H1 (cell line): ENCODE measurements around the gene RAB25. TPM values are rescaled to one million over a fixed set of nuclear protein-coding genes. Genes with fewer than 3 reads are reported as not detected.

Experiments used
- CBX8 ChIP-seq: fragments of 300-800, 300-1000 bp; sonication (generic); IDR thresholded peaks from 2 replicates; pipeline ENCODE4 v1.7.1; 2016; ENCODE audit warnings: low read depth, low read length, borderline replicate concordance
- CHD1 ChIP-seq: IDR thresholded peaks from 2 replicates; pipeline ENCODE4 v1.6.1; 2012; ENCODE audit warnings: low read depth, low read length, improper control_type of control experiment
- CHD7 ChIP-seq: fragments of 300-600 bp; sonication (generic); IDR thresholded peaks from 2 replicates; pipeline ENCODE4 v1.7.1; 2012; ENCODE audit warnings: low read length, moderate library complexity, mild to moderate bottlenecking, inconsistent platforms; ENCODE audit not compliant: insufficient replicate concordance
- HDAC6 ChIP-seq: IDR thresholded peaks from one replicate; pipeline ENCODE4 v1.7.1; 2012; ENCODE audit warnings: low read depth, mild to moderate bottlenecking, inconsistent platforms, low read length, moderate library complexity
- JUN ChIP-seq: IDR thresholded peaks from 2 replicates; pipeline ENCODE4 v1.6.1; 2011; ENCODE audit warnings: low read depth, mild to moderate bottlenecking, improper control_type of control experiment, low read length
- JUND ChIP-seq: IDR thresholded peaks from 2 replicates; pipeline ENCODE4 v1.6.1; 2011; ENCODE audit warnings: mild to moderate bottlenecking, improper control_type of control experiment, low read length
- KDM4A ChIP-seq: IDR thresholded peaks from one replicate; pipeline ENCODE4 v1.7.1; 2012; ENCODE audit warnings: low read depth, mild to moderate bottlenecking, moderate library complexity, low read length, inconsistent platforms; ENCODE audit not compliant: severe bottlenecking
- NANOG ChIP-seq: IDR thresholded peaks from 2 replicates; pipeline ENCODE4 v1.6.1; 2011; ENCODE audit warnings: low read length, low read depth, mild to moderate bottlenecking, inconsistent platforms; ENCODE audit not compliant: insufficient read depth, poor library complexity, severe bottlenecking
- POLR2A ChIP-seq, 2 experiments: IDR thresholded peaks; 1 replicate in 1 of 2; 2 replicates in 1 of 2; pipeline ENCODE4 v1.6.1; 2011; ENCODE audit warnings: low read depth in 2 of 2, low read length in 2 of 2, mild to moderate bottlenecking in 2 of 2; ENCODE audit errors: control extremely low read depth in 1 of 2
- POLR2AphosphoS5 ChIP-seq: IDR thresholded peaks from 2 replicates; pipeline ENCODE4 v1.6.1; 2011; ENCODE audit warnings: low read depth, low read length
- SRF ChIP-seq: IDR thresholded peaks from 2 replicates; pipeline ENCODE4 v1.6.1; 2011; ENCODE audit warnings: mild to moderate bottlenecking, low read depth, low read length, moderate library complexity
- TAF7 ChIP-seq: optimal IDR thresholded peaks from 2 replicates; pipeline ENCODE3; 2011; ENCODE audit warnings: low read depth, mild to moderate bottlenecking, inconsistent platforms, low read length, moderate library complexity, borderline replicate concordance
- ZNF274 ChIP-seq: IDR thresholded peaks from 2 replicates; pipeline ENCODE4 v1.7.0; 2012; ENCODE audit warnings: low read length, borderline replicate concordance; ENCODE audit errors: extremely low read depth
- polyA plus RNA-seq, 7 experiments: library from polyadenylated mRNA; depleted of rRNA in 3 of 7; stranded (reverse) in 5 of 7; unstranded in 2 of 7; fragments of >200 nt in 5 of 7; fragments of 200-250 nt in 2 of 7; gene quantifications; 1 replicate in 5 of 7; 2 replicates in 1 of 7; 4 replicates in 1 of 7; pipeline versions ENCODE4 v1.2.1 to v1.2.3, GENCODE V29; 2011 to 2013; ENCODE audit warnings: missing spikeins in 2 of 7, mixed read lengths in 2 of 7
- total RNA-seq: library from RNA; stranded (reverse); fragmentation: NEBNext Ultra II Directional; extraction: Animal tissue kit (Norgen Biotek cat#: 25700); gene quantifications from 2 replicates; pipeline ENCODE4 v1.2.1, GENCODE V29; 2021

Gene RAB25
- total and polyA plus RNA-seq, 2 of the 8 experiments (the other 6 are each of a cell fraction or from before 2014, with no cell fraction given) = 34.8 to 98.2 TPM

DNA sequence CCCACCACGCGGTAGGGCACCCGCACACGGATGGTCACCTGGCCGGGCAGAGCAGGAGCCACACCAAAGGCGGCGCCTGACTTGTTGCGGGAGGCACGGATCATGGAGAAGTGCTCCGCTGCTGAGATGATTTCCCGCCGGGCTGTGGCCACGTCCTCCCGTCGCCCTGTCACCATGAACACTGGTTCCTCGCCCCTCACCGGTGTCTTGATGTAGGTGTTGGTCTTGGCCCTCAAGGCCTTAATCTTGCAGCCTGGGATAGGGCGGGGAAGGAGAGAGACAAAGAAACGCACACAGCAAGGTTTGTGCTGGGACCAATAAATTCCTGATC lies 16.4 kb downstream of the RAB25 start (continued):
- TF ChIP-seq CHD7 (no peak), KDM4A (no peak), POLR2A (IDR thresholded peaks at IDR 0.05; ENCODE audit: control extremely low read depth in 1 of 2, low read depth in 2 of 2, low read length in 2 of 2) (no peak), POLR2AphosphoS5 (no peak), ZNF274 (no peak), SRF (no peak), CBX8 (no peak), TAF7 (no peak), NANOG (no peak), CHD1 (no peak), JUND (no peak), JUN (no peak), HDAC6 (no peak)
